ENCODE results near the gene ALDH1B1.

Gene ALDH1B1

DNA sequence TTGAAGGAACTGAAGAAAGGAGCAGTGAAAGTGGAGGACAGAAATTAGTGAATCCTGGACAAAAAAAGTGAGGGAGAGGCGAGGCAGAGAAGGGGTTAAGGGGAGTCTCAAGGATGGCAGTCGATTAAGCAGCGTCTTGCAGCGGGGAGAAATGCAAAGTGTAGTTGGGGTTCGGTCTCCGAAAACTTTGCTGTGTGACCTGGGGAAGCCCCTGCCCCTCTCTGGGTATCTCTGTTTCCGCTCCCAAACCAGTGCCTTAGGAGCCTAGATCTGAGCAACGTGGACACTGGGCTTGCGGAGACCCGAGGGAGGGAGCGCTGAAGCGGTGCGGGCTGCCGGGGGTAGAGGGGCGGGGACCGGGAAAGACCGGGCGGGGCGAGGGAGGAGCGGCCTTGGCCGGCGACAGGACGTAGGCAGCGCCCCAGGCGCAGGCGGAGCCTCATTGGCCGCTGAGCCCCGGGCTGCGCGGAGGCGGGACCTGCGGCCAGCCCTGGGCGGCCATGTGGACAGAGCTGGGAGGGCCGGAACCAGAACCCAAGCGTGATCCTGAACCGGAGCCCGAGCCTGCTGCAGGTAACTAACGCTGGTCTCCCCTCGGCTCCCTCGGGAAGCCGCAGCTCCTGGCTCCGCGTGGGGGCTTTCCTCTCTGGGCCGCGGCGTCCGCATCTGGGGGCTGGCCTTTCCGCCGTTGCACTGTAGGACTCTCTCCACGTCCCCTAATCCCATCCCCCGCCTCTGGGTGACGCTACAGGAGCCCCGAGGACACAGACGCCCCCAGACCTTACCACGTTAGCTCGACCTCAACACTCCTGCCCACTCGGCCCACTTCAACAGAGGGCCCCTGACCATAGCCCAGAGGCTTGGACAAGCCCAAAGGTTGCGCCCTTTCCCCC lies at the start of gene ALDH1B1:
ALDH1B1 (plus strand) TSS at position 468 of the 893 bp plus-strand sequence. CDS start 3,047 bp downstream, outside the sequence.
- peak; percentile 71 for DNase-seq (ENCODE audit: low spot score)

DNA sequence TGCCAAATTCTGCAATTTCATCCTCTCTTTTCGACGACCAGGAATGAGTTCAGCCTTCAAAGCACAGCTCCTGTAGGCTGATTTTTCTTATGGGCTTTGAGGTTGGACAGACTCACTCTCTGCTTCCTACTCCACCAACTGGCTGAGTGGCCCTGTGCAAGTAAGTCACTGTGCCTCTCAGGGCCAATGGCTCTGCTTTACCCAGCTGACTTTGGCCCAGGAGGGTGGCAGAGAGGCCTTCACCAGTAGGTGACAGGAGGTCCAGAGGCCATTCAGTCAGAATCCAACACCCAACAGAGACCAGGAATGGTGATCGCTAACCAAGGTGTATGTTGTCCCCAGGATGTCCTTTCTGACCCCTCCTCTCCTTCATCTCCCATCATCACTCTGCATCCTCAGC lies 49.5 kb upstream of the ALDH1B1 start:
- no peak for DNase-seq (ENCODE audit: low spot score)

DNA sequence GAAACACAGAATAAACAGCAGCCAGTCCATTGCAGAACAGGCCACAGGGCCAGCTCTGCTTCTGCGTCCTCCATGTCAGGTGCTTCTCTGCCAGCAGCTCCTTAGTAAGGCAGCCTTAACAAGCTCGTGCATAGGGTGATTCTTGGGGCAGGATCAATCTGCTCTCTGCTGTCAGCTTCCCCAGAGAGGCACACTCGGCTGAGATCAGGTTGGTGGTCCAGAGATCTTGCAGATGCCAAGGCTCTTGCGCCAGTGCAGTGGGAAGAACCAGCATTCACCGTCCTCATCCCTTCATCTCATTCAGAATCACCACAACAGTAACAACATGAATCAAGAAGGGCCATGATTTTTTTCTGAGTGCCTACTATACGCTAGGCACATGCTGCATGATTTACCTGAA lies 49.0 kb upstream of the ALDH1B1 start:
- DNase-seq (ENCODE audit: low spot score) = no peak

DNA sequence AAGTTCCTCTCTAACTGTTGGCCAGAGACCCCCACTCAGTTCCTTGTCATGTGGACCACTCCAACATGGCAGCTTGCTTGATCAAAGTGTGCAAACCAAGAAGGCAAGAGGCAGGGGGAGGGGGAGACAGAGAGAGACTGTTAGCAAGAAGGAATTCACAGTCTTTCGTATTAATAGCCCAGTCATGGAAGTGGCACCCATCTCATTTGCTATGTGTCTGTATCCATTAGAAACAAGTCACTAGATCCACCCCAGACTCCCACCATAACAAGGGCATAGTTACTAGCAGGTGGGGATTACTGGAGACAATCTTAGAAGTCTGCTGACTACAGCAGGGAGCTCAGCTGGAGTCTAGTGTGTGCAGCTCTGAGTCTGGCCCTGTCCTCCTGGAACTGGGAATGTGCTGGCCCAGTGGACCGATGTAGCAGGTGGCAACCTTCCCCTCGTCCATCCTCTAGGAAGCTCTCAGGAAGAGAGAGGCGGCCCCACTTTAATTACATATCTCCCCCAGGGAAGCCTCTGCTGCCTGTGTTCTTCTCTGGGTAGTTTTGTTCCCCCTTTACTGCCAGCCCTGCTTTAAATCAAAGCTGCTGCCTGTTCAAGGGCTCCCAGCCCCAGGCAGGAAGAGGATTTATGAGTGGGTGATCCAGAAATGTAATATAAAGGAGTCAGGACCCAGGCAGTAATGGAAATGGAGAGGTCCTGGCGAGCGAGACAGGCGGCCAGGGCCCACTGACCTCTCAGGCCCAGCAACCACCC lies 47.8 kb upstream of the ALDH1B1 start:
- DNase-seq (ENCODE audit: low spot score) = no peak

DNA sequence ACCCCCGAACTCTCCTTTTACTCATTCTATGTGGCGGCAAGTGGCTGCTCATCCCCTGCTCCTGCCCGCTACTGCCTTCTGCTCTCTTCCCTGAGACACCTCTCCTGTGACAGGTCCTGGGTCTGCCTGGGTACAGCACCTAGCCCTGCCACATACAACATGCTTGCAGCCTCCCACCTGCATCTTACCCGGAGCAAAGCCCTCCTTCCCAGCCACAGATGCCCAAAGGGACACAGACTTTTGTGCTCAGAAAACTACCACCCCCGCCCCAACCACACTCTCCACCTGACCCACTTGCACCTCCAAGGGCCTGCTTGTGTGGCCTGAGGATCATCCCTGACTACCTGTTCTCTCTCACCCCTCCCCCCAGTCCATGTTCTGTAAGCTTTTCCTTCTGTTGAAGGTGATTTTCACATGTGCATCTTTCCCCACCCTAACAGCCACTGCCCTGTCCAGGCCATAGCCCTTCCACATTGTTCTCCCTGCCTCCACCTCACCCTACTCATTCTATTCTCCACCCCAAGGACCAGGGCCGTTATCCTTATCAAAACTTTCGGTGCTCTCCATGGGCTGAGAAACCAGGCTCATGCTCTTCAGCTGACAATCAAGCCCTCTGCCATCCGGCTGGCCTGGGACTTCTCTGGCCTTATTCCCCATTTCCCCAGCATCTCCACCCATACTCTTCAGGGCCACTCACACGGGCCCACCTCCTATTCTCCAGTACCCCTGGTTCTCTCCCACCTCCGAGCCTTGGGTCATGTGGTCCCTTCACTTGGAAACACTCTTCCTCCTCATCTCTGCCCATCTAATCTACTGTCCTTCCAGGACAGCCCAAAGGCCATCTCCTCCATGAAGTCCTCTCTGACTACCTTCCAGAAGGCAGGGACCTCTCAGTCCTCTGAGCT lies 46.4 kb upstream of the ALDH1B1 start:
- no peak for DNase-seq (ENCODE audit: low spot score)

DNA sequence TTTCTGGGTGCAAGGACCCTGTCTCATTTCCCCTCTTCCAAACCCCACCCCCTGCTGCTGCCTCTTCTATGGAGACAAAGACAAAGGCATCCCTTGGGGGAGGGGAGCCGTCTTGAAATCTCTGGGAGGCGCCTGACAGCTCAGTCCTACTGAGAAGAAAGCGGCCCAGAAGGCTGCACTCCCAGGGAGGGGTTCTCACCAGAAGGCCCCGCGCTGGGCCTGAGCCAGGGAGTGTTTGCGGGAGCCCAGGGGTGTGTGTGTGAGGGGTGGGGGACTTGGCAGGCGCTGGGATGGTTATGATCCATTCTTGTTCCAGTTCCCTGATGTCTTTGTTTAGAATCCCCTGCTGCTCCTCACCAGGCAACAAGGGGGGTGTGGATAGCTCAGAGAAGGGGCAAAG lies 45.7 kb upstream of the ALDH1B1 start:
- no peak for DNase-seq (ENCODE audit: low spot score)

DNA sequence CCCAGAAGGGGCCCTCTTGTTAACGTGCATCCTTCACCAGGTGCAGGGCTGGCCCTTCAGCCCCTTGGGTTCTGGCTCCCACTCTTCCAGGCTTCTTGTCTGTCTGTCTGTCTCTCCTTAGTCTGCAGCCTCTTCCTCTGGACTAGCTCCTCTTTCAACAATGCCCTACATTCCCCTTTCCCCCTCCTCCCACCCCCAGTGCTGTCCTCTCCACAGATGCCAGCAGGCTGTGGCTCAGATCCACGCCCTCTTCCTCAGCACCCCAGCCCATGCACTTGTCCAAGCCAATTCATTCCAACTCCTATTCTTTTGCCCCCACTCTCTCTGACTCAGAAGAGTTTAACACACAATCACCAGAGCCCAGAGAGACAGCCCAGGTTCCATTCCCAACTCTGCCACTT lies 45.2 kb upstream of the ALDH1B1 start:
- no peak for DNase-seq (ENCODE audit: low spot score)

DNA sequence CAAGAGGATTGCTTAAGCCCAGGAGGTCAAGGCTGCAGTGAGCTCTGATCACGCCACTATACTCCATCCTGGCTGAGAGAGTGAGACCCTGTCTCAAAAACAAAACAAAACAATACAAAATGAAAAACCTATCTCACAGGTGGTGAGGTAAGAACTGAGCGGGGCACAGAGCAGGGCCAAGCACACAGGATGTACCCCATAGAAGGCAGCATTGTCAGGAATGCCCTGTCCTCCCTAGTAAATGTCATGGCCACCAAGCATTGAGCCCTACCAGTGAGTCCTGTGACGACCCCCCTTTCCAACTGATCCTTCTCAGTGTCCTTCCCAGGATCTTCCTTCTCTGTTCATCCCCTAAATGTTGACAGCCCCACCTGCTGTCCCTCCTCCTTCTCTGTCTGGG lies 44.6 kb upstream of the ALDH1B1 start:
- no peak for DNase-seq (ENCODE audit: low spot score)

DNA sequence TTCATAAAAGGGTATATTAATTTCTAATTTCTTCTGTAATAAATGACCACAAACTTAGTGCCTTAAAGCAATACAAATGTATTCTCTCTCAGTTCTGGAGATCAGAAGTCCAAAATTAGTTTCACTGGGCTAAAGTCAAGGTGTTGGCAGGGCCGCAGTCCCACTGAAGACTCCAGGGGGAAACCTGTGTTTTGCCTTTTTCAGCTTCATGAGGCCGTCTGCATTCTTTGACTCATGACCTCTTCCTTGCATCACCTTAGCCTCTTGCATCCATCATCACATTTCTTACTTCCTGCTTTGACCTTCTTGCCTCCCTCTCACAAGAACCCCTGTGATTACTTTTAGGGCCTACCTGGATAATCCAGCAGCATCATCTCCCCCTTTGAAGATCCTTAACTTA lies 42.0 kb upstream of the ALDH1B1 start:
- no peak for DNase-seq (ENCODE audit: low spot score)

DNA sequence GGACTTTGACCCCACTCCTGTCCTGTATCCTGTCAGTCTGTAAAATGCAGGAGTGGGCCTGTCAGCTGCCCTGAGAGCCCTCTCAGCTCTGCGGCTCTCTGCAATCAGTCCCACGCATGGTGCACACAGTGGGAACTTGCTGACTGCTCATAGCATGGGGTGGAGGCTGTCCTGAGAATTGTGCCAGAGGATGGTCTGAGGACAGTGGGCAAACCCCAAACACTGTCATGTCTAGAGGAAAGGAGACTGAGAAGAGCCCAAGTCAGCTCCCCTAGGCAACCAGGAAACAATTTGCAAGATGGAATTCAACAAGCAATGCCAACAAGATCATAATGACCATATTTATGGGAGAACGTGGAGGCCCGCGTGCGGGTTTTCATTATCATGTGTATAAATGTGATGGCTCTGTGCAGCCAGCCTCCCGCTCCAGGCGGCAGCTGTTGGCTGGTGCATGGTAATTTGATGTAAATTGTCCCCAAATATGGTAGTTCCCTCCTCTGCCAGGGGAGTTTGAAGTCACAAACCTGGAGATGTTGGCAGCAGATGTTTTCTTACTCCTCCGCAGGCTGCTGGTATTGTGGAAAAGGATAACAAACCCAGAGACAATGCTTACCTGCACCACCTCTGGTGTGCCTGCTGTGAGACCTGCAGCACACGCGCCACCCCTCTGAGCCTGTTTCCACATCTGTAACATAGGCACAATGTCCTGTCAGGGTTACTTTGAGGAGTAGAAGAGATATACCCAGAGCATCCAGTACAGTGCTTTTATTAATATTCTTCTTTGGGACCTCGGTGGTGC lies 39.8 kb upstream of the ALDH1B1 start:
- no peak for DNase-seq (ENCODE audit: low spot score)

- no peak for DNase-seq (ENCODE audit: low spot score)
These were observed 37.4 kb upstream of the ALDH1B1 start for GRCh38 chr9:38355115-38355514.

- DNase-seq (ENCODE audit: low spot score) = no peak
These were observed 36.9 kb upstream of the ALDH1B1 start for GRCh38 chr9:38355517-38356120.

GRCh38 chr9:38356851-38357250 lies 35.7 kb upstream of the ALDH1B1 start:
- no peak for DNase-seq (ENCODE audit: low spot score)

DNA sequence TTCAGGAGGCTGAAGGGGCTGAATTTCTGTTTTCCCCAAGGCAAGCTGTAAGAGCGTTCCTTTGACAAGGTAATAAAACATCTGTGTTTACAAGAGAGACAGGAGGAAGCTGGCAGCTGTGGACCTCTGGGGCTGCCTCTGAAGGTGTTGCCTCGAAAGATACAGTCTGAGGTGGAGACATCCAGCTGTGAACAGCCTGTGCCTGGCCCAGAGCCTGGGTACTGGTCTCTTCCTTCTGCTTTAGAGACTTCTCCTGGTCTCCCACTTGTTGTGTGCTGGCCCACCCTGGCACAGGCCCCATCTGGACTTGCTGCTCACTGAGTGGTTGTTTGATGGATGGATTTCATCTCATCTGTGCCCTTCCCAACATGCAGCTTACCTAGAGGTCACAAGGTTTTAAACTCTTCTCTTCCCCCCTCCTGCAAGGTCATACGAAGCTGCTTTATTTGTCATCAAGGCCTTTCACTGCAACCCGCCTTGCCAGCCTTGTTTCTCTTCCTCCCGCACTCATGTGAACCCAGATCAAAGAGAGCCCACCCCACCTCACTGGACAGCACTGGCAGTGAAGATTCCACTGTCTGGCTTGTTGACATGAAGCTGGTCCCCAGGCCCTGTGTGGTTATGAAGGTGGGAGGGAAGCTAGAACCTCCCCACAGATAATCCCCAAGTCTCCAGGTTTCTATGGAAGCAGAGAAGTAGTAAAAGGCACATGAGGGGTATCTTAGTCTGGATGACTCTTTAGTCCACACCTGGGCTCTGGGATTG lies 35.0 kb upstream of the ALDH1B1 start:
- no peak for DNase-seq (ENCODE audit: low spot score)

- no peak for DNase-seq (ENCODE audit: low spot score)
These were observed 33.9 kb upstream of the ALDH1B1 start for GRCh38 chr9:38358390-38359296.

DNA sequence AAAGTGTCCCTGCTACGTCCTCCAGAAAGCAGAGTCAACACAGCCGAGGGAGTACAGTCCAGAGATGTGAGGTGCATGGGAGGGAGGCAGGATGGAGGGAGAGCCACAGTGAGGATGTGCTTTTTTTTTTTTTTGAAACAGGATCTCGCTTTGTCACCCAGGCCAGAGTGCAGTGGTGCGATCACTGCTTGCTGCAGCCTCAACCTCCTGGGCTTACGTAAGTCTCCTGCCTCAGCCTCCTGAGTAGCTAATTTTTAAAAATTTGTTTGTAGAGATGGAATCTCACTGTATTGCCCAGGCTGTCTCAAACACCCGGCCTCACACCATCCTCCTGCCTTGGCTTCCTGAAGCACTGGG lies 33.2 kb upstream of the ALDH1B1 start:
- DNase-seq (ENCODE audit: low spot score) = no peak

GRCh38 chr9:38359689-38360385 lies 32.7 kb upstream of the ALDH1B1 start:
- no peak for DNase-seq (ENCODE audit: low spot score)

DNA sequence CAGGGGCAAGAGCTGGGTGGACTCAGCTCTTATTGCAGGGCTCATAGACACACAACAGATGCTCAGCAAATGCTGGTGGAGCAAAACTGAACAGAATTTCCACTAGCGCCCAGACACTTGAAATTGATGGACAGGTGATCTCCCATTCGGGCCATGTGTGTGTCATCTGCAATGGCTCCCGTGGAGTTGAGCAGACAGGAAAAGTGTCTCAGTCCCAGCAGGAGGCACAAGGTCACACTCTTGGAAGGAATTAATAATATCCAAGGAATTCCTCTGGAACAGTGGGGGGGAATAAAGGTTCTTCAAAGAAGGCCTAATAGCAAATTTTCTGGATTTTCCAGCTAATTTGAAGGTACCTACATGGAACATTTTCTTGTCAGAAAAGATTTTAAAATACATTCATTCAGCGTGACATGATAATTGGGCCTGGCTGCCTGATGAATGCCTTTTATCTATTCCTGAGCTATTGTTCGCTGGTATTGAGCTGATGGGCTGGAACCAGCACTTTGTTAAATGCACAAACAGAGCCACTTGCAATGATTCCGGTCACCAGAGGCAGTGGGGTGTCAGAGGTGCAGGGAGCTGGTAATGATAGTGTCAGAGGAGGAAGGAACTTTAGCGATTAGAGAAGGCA lies 31.5 kb upstream of the ALDH1B1 start:
- peak; percentile 44 for DNase-seq (ENCODE audit: low spot score)

Data from putamen (tissue), 1 donor.